Vagina (tissue), 2 donors: Measurements from ENCODE around the gene CRY1. TPM values are rescaled to one million over a fixed set of nuclear protein-coding genes. Genes with fewer than 3 reads are reported as not detected.

Source experiments
- DNase-seq, 2 donors: peaks; one replicate each; pipeline ENCODE4 v3.0.0-alpha.2; 2017; ENCODE audit errors: extremely low spot score in 2 of 2
- H3K27ac ChIP-seq: fragments of 200-600 bp; sonication (generic); one replicate; pipeline ENCODE4 v1.5.1; 2019
- H3K27me3 ChIP-seq: fragments of 200-600 bp; sonication (generic); one replicate; pipeline ENCODE4 v1.5.1; 2019
- H3K36me3 ChIP-seq, 2 donors: fragments of 200-600 bp; sonication (generic); one replicate each; pipeline ENCODE4 v1.5.1; 2017 to 2019
- H3K4me1 ChIP-seq: fragments of 200-600 bp; sonication (generic); one replicate; pipeline ENCODE4 v1.5.1; 2019
- H3K4me3 ChIP-seq, 2 donors: fragments of 200-600 bp; sonication (generic); 1 replicate in 1 of 2; 2 replicates in 1 of 2; pipeline ENCODE4 v1.5.1; 2016 to 2019
- H3K9me3 ChIP-seq: fragments of 200-600 bp; sonication (generic); one replicate; pipeline ENCODE4 v1.5.1; 2019
- POLR2A ChIP-seq, 2 donors: fragments of 450-650 bp; IDR thresholded peaks; one replicate each; pipeline ENCODE4 v1.6.1; 2017; ENCODE audit warnings: antibody characterized with exemption in 2 of 2, mild to moderate bottlenecking in 2 of 2, moderate library complexity in 2 of 2
- POLR2AphosphoS5 ChIP-seq, 2 donors: sonication (generic); formaldehyde crosslinking; IDR thresholded peaks; one replicate each; pipeline ENCODE4 v1.9.0; 2017; ENCODE audit warnings: antibody characterized with exemption in 2 of 2, mild to moderate bottlenecking in 2 of 2, low read depth in 1 of 2; ENCODE audit not compliant: insufficient read depth in 1 of 2
- intact Hi-C: fragments of 100-400 bp; cut with DNase I; formaldehyde crosslinking; loops from one replicate; pipeline ENCODE4 v1.15.1; 2023
- total RNA-seq: library from RNA; depleted of rRNA; stranded (reverse); fragments of >200 nt; gene quantifications from one replicate; pipeline ENCODE4 v1.2.3, GENCODE V29; 2016
- TF ChIP-seq, protein P1 (sequence below), 3 experiments: fragments of 450-650 bp in 2 of 3; fragments of 200-600 bp in 1 of 3; sonication (generic) in 1 of 3; IDR thresholded peaks; one replicate each; pipeline ENCODE4 v1.5.1; 2017 to 2019; ENCODE audit warnings: antibody characterized with exemption in 3 of 3, mild to moderate bottlenecking in 2 of 3, moderate library complexity in 2 of 3

The CRY1 gene
- total RNA-seq, 1 donor from 2014 or later = 18.7 TPM

DNA sequence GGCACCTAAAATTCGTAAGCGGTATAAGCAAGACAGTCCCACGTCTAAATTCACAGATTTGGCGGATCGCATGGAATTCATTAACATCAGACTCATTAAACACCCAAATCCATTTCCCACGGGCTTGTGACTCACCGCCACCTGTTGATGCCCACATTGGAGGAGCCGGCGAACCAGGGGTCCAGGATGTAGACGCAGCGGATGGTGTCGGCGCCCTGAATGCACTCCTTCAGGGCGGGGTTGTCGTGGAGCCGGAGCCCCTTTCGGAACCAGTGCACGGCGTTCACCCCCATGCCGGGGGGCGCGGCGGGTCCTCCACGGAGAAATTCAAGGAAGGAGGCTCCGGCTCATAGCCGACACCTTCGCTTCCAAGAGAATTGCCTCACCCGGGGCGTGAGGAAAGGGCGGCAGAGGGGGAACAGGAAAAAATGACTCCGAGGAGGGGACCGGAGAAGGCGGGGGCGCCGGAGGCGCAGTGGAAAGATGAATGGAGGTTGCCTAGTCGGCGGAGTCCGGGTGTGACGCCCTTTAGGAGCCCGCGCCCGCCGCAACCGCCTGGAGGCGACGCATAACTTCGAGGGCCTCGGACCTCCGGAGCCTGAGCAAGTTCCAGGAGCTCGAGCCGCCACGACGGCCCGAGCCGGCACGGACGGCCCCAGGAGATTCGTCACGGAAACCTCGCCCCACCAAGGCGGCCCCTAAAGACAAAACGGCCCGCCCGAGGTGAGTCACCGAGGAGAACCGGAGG is 506 bp downstream of the CRY1 start:
- TF ChIP-seq, protein P1, sequence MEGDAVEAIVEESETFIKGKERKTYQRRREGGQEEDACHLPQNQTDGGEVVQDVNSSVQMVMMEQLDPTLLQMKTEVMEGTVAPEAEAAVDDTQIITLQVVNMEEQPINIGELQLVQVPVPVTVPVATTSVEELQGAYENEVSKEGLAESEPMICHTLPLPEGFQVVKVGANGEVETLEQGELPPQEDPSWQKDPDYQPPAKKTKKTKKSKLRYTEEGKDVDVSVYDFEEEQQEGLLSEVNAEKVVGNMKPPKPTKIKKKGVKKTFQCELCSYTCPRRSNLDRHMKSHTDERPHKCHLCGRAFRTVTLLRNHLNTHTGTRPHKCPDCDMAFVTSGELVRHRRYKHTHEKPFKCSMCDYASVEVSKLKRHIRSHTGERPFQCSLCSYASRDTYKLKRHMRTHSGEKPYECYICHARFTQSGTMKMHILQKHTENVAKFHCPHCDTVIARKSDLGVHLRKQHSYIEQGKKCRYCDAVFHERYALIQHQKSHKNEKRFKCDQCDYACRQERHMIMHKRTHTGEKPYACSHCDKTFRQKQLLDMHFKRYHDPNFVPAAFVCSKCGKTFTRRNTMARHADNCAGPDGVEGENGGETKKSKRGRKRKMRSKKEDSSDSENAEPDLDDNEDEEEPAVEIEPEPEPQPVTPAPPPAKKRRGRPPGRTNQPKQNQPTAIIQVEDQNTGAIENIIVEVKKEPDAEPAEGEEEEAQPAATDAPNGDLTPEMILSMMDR (IDR thresholded peaks at IDR 0.05) = no peak
- no peak for TF ChIP-seq POLR2AphosphoS5 (IDR thresholded peaks at IDR 0.05; ENCODE audit: insufficient read depth in 1 of 2, low read depth in 1 of 2)
- no peak for TF ChIP-seq POLR2A (IDR thresholded peaks at IDR 0.05)
- intact Hi-C loops = loop anchor here (1.0 to 10.0 kb wide), 2 partner anchors 108 to 137 kb away; partner anchors contain the start of gene MTERF2
- Histone ChIP-seq H3K4me3 (peak overlapping the region; percentile 82 to 95), H3K36me3 (no peaks in the 10 kb centered on the region), H3K4me1 (peaks cover 28% of the 10 kb centered on the region), H3K27ac (peak overlapping the region; percentile 99), H3K27me3 (no peaks in the 10 kb centered on the region), H3K9me3 (no peaks in the 10 kb centered on the region)
- DNase-seq = peak in 1 of 2 donors; percentile 89

DNA sequence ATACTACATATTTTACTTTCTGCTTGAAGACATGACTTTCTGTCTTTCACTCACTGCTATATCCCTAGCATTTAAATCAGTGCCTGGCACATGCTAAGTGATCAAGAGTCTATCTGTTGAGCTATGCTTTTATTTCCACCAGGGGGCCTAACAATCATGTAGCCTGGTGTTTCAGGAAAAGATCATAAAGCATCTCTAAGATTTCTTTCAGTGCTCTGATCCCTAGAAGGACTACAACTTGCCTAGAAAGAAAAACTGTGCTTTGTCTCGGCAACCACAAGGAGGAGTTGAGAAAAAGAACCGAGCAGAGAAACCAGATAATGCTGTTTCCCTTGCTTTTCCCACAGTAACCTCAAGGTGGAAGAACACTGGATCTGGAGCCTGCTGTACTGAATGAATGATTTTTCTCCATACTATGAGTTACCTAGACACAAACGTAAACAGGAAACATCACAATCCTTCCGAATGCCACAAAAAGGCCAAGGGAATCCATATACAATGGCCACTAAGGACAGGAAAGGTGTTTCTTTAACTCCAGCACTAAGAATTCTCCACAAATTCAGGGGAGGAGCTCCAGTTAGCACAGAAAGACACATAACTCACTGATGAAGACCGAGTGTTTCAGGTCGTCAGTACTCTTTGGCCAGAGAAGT is 1.2 kb downstream of the CRY1 start:
- Histone ChIP-seq H3K4me1 (peaks cover 28% of the 10 kb centered on the region), H3K27me3 (no peaks in the 10 kb centered on the region), H3K27ac (peak overlapping the region; percentile 99), H3K4me3 (peak overlapping the region; percentile 82 to 95), H3K36me3 (no peaks in the 10 kb centered on the region), H3K9me3 (no peaks in the 10 kb centered on the region)
- intact Hi-C loops = loop anchor here (10.0 kb wide), 1 partner anchor 107 kb away; the partner anchor contains the start of gene MTERF2
- TF ChIP-seq POLR2AphosphoS5 (IDR thresholded peaks at IDR 0.05; ENCODE audit: insufficient read depth in 1 of 2, low read depth in 1 of 2) (peak in 1 of 2 donors; percentile 81), POLR2A (IDR thresholded peaks at IDR 0.05) (no peak)
- TF ChIP-seq, protein P1 (IDR thresholded peaks at IDR 0.05) = peak; percentile 48 to 66 (median 52)
- DNase-seq = no peak

DNA sequence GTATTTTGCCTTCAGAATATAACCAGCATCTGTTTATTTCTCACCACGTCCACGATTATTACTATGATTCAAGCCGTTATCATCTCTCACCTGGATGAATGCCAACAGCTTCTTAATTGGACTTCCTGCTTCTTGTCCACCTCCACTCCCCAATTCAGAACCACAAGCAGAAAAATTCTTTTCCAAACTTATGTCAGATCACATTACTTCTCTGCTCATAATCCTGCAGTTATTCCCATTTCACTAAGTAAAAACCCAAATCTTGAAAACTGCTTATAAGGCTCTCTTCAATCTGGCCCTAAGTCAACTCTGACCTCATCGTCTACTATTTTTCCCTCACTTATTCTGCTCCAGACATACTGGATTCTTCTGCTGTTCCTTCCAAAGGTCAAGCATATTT is 2.0 kb downstream of the CRY1 start:
- TF ChIP-seq, protein P1 (IDR thresholded peaks at IDR 0.05) = no peak
- no peak for TF ChIP-seq POLR2AphosphoS5 (IDR thresholded peaks at IDR 0.05; ENCODE audit: insufficient read depth in 1 of 2, low read depth in 1 of 2)
- peaks cover 28% of the 10 kb centered on the region for H3K4me1 ChIP-seq
- H3K36me3 ChIP-seq = no peaks in the 10 kb centered on the region
- intact Hi-C loops = loop anchor here (10.0 kb wide), 1 partner anchor 107 kb away; the partner anchor contains the start of gene MTERF2
- DNase-seq = no peak
- no peaks in the 10 kb centered on the region for H3K9me3 ChIP-seq
- peak overlapping the region; percentile 99 for H3K27ac ChIP-seq
- no peaks in the 10 kb centered on the region for H3K27me3 ChIP-seq
- H3K4me3 ChIP-seq = peak overlapping the region; percentile 82 to 95

DNA sequence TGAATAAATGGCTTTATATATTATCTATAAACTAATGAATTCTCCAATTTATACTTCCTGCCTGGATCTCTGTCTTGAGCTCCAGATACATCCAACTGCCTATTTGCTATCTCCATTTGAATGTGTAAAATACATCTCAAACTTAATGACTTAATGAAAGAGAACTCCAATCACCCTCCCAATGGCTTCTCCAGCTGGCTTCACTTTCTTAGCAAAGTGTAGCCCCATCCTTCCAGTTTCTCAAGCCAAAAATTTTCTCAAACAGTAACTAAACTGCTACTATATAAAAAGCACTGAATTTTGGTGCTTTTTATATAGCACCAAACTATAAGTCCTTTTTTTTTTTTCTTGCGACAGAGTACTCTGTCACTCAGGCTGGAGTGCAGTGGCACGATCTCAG is 2.6 kb downstream of the CRY1 start:
- intact Hi-C loops = loop anchor here (10.0 kb wide), 1 partner anchor 106 kb away; the partner anchor contains the start of gene MTERF2

More for the DNA sequence above, 2.6 kb downstream of the CRY1 start:
- Histone ChIP-seq H3K36me3 (no peaks in the 10 kb centered on the region), H3K4me1 (peaks cover 28% of the 10 kb centered on the region), H3K27ac (no peak overlapping the region), H3K27me3 (no peaks in the 10 kb centered on the region), H3K4me3 (no peak overlapping the region), H3K9me3 (no peaks in the 10 kb centered on the region)
- no peak for DNase-seq
- TF ChIP-seq, protein P1 (IDR thresholded peaks at IDR 0.05) = no peak
- TF ChIP-seq POLR2A (IDR thresholded peaks at IDR 0.05) = no peak
